Activated naive CD4-positive, alpha-beta T cell treated with anti-CD3 and anti-CD28 coated beads, Interleukin-2, amount 50 U/mL, for 24 hours (primary cell): ENCODE data around the gene ATG4C.
"Not testable (repeated sequence)": the region's sequence is repeated elsewhere in the genome, so short reads cannot be mapped to it uniquely, and the experiment has no call there.

ENCODE experiments used
- H3K27ac Mint-ChIP-seq: one replicate; pipeline ENCODE4 v1.8.0; 2021; ENCODE audit warnings: mild to moderate bottlenecking, mixed read lengths
- H3K27me3 Mint-ChIP-seq: one replicate; pipeline ENCODE4 v1.8.0; 2021; ENCODE audit warnings: mixed read lengths
- H3K36me3 Mint-ChIP-seq: one replicate; pipeline ENCODE4 v1.8.0; 2021; ENCODE audit warnings: mixed read lengths
- H3K4me1 Mint-ChIP-seq: one replicate; pipeline ENCODE4 v1.8.0; 2021; ENCODE audit warnings: mixed read lengths
- H3K4me3 Mint-ChIP-seq: one replicate; pipeline ENCODE4 v1.8.0; 2021; ENCODE audit warnings: mild to moderate bottlenecking, mixed read lengths
- H3K9me3 Mint-ChIP-seq: one replicate; pipeline ENCODE4 v1.8.0; 2021; ENCODE audit warnings: mixed read lengths

The ATG4C gene

GRCh38 chr1:62800825-62801306, 16.9 kb downstream of the ATG4C start:
- Mint-ChIP-seq H3K36me3 (peaks cover 16% of the 10 kb centered on the region), H3K27me3 (no peaks in the 10 kb centered on the region), H3K4me1 (peaks cover 19% of the 10 kb centered on the region), H3K27ac (no peak overlapping the region), H3K4me3 (no peak overlapping the region), H3K9me3 (no peaks in the 10 kb centered on the region)

DNA sequence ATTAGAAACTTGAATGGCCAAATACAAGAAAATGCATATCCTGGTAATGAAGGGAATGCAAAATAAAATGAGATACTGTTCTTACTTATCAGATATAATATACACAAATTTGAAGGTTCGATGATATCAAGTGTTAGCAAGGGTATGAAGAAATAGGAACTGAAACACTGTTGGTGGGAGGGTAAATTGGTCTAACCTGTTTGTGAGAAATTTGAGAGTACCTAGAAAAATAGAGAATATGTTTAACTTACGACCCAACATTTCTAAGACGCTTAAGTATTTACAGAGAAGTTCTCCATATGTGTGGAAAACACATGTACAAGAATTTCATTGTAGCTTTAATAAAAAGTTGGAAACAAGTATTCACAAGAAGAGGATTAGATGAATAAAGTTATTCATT, 25.9 kb downstream of the ATG4C start:
- Mint-ChIP-seq H3K27ac (no peak overlapping the region), H3K27me3 (no peaks in the 10 kb centered on the region), H3K4me3 (no peak overlapping the region), H3K4me1 (no peaks in the 10 kb centered on the region), H3K36me3 (peaks cover 42% of the 10 kb centered on the region), H3K9me3 (peaks cover 5% of the 10 kb centered on the region)

DNA sequence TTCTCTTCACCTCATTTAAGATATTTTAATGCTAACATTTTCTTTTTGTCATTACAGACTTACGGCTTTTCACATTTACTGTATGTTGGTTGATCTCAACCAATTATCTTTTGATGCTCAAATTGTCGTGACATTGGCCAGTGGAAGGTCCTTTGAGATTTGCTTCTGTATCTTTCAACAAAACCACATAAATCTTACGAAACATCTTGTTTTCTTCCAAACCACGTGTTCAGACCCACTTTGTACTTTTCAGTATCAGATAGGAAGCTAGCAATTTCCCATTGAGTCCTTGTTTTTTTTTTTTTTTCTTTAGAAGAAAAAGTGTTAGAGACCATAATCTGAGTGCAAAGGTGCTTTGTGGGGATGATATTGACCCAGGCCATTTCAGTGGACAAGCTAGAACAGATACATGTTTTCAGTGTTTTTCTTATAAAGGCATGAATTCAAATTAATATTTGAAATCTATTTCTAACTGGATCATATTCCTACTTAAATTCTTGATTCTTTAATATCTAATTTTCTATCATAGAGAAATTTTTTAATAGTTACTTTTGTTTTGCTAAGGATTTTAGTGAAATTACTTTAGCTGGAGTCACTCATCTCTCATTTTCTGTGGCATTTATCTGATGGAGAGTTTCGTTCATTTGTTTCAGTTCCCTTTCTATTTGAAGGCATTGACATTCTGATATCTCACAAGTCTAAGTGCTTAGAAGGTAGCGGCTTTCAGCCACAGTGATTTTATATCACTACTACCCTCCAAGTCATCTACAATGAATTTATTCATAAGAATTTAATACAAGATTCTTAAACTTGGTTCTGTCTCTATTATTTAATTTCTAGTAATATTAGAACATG, 26.7 kb downstream of the ATG4C start:
- H3K27ac Mint-ChIP-seq: no peak overlapping the region
- peaks cover 5% of the 10 kb centered on the region for H3K9me3 Mint-ChIP-seq

DNA sequence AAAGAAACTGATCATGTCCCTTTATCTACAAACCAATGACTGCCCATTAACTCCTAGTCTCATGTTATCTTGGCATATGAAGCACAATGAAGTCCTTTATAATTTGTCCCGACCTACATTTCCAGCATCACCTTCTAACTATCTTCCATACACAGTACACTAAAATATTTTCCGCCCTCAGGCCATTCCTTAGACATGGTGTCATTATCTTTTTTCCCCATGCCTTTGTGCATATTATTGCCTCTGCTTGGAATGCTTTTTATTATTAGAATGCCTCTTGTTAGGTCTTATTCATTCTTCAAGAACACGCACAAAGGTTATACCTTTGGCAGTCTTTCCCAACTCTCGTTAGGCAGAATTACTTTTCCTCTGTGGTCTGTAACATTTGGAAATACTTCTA, 39.6 kb downstream of the ATG4C start:
- Mint-ChIP-seq H3K9me3 (no peaks in the 10 kb centered on the region), H3K27me3 (no peaks in the 10 kb centered on the region), H3K4me3 (no peak overlapping the region), H3K36me3 (peaks cover 21% of the 10 kb centered on the region), H3K4me1 (no peaks in the 10 kb centered on the region), H3K27ac (no peak overlapping the region)

More for the DNA sequence above, 26.7 kb downstream of the ATG4C start:
- H3K36me3 Mint-ChIP-seq: peaks cover 44% of the 10 kb centered on the region
- H3K4me1 Mint-ChIP-seq: no peaks in the 10 kb centered on the region
- H3K27me3 Mint-ChIP-seq: no peaks in the 10 kb centered on the region
- H3K4me3 Mint-ChIP-seq: no peak overlapping the region

GRCh38 chr1:62826901-62827300, 43.0 kb downstream of the ATG4C start:
- Mint-ChIP-seq H3K36me3 (peaks cover 16% of the 10 kb centered on the region), H3K4me3 (no peak overlapping the region)

DNA sequence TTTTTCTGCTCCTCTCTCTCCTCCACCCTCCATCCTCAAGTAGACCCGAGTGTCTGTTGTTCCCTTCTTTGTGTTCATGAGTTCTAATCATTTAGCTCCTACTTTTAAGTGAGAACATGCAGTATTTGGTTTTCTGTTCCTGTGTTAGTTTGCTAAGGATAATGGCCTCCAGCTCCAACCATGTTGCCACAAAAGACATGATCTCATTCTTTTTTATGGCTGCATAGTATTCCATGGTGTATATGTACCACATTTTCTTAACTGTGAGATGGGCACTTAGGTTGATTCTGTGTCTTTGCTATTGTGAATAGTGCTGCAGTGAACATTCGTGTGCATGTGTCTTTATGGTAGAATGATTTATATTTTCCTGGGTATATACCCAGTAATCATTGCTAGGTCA, 43.9 kb downstream of the ATG4C start:
- not testable (repeated sequence) for H3K27ac Mint-ChIP-seq, H3K4me1 Mint-ChIP-seq, H3K4me3 Mint-ChIP-seq, H3K27me3 Mint-ChIP-seq, H3K9me3 Mint-ChIP-seq
- peaks cover 16% of the 10 kb centered on the region for H3K36me3 Mint-ChIP-seq

More at GRCh38 chr1:62826901-62827300, 43.0 kb downstream of the ATG4C start:
- H3K27me3 Mint-ChIP-seq: no peaks in the 10 kb centered on the region
- H3K9me3 Mint-ChIP-seq: no peaks in the 10 kb centered on the region
- no peak overlapping the region for H3K27ac Mint-ChIP-seq
- no peaks in the 10 kb centered on the region for H3K4me1 Mint-ChIP-seq

GRCh38 chr1:62832276-62832675, 48.3 kb downstream of the ATG4C start:
- no peak overlapping the region for H3K4me3 Mint-ChIP-seq
- H3K27ac Mint-ChIP-seq: no peak overlapping the region
- no peaks in the 10 kb centered on the region for H3K4me1 Mint-ChIP-seq
- no peaks in the 10 kb centered on the region for H3K9me3 Mint-ChIP-seq
- H3K27me3 Mint-ChIP-seq: no peaks in the 10 kb centered on the region
- H3K36me3 Mint-ChIP-seq: peaks cover 6% of the 10 kb centered on the region

DNA sequence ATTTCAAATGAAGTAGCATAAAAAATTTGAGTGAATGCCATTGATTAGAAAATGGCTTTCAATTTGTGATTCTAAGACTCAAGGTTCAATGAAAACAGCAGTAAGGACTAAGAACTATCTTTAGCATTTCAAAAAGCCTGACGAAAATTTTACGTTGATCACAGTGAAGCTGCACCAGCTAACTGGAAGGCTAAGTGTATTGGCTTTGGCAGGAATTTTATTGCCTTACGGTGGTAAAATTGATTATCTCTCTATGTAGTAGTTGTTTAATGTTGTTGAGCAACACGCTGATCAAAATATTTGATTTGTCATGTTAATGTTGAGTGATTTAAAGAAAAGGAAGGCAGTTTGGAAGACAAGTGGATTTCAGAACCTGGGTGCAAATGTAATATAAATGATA, 49.6 kb downstream of the ATG4C start:
- Mint-ChIP-seq H3K27me3 (no peaks in the 10 kb centered on the region), H3K4me1 (no peaks in the 10 kb centered on the region), H3K27ac (no peak overlapping the region), H3K9me3 (no peaks in the 10 kb centered on the region), H3K4me3 (no peak overlapping the region), H3K36me3 (peaks cover 3% of the 10 kb centered on the region)

GRCh38 chr1:62834400-62834961, 50.5 kb downstream of the ATG4C start:
- Mint-ChIP-seq H3K4me1 (no peaks in the 10 kb centered on the region), H3K27ac (no peak overlapping the region), H3K9me3 (no peaks in the 10 kb centered on the region), H3K36me3 (peaks cover 3% of the 10 kb centered on the region), H3K4me3 (no peak overlapping the region), H3K27me3 (no peaks in the 10 kb centered on the region)

DNA sequence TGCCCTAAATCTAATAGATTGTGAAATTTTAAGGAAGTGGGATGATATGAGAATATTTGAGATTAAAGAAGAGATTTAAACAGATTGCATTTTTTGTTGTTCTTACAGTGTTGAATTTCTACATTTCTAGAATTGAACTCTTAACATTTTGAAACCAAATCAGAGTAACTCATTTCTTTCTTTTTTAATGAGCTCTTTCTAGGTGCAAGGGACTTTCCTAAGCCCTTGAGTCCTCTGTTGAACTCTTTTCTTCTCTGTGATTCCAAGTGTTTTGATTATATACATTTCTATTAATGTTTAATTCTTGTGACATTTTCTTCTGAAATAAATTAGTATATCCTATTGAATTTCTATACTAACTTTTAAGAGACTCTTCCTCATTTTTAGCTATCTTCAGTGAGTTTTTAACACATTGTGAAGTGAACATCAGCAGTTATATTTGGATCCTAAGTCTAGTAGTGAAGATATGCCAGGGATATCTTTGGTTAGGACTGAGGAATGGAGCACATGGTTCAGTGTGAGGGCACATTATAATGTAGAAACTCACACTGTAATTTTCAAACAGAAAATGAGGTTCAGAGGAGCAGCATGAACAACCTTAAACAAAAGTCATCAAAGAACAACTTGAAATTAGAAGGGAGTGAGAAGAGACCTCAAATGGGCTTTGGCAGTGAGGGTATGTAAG, 53.1 kb downstream of the ATG4C start:
- peaks cover 3% of the 10 kb centered on the region for H3K36me3 Mint-ChIP-seq
- H3K27me3 Mint-ChIP-seq: no peaks in the 10 kb centered on the region
- no peaks in the 10 kb centered on the region for H3K4me1 Mint-ChIP-seq
- no peak overlapping the region for H3K27ac Mint-ChIP-seq
- H3K4me3 Mint-ChIP-seq: no peak overlapping the region
- H3K9me3 Mint-ChIP-seq: no peaks in the 10 kb centered on the region

DNA sequence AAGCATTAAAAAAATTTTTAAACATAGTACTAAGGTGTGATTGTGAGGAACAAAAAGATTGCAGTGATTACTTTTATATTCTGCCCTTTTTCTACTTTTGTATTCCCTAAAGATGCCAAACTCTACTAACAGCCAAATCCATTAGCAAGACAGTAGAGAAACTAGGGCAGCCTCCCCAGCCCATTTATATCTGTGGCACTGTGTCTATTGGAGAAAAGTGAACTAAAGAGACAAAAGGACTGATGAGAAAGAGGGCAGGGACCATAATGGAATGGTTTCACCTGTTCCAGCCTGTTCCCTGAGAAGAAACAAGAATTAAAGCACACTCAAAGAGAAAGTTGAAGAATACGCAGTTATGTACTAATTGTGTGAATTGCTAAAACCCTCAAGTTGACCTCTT, 56.6 kb downstream of the ATG4C start:
- no peaks in the 10 kb centered on the region for H3K4me1 Mint-ChIP-seq
- no peak overlapping the region for H3K27ac Mint-ChIP-seq
- no peaks in the 10 kb centered on the region for H3K27me3 Mint-ChIP-seq
- H3K36me3 Mint-ChIP-seq: peaks cover 3% of the 10 kb centered on the region
- no peaks in the 10 kb centered on the region for H3K9me3 Mint-ChIP-seq
- H3K4me3 Mint-ChIP-seq: no peak overlapping the region

- Mint-ChIP-seq H3K27me3 (no peaks in the 10 kb centered on the region), H3K9me3 (no peaks in the 10 kb centered on the region), H3K4me1 (no peaks in the 10 kb centered on the region), H3K4me3 (no peak overlapping the region), H3K36me3 (peaks cover 3% of the 10 kb centered on the region), H3K27ac (no peak overlapping the region)
These were observed 57.7 kb downstream of the ATG4C start for GRCh38 chr1:62841587-62842169.

- Mint-ChIP-seq H3K36me3 (peaks cover 1% of the 10 kb centered on the region), H3K27ac (no peak overlapping the region), H3K27me3 (no peaks in the 10 kb centered on the region), H3K4me1 (no peaks in the 10 kb centered on the region), H3K9me3 (no peaks in the 10 kb centered on the region), H3K4me3 (no peak overlapping the region)
These were observed 60.1 kb downstream of the ATG4C start for GRCh38 chr1:62844030-62844429.

DNA sequence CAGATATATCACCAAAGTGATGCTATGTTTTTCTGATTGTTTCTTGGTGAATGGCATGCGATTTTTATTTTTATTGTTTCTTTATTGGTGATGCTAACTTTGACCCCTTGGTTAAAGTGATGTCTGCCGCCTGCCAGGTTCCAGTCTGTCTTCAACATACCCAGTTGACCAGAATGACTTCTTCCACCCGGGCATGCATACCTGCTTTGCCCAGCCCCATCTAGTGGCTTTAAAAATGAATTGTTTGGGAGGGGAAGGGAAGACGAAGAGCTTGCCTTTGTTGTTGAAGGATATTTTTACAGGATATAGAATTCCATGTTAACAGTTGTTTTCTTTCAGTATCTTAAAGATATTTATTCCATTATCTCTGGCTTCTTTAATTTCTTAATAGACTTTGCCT, 65.1 kb downstream of the ATG4C start:
- Mint-ChIP-seq H3K9me3 (no peaks in the 10 kb centered on the region), H3K36me3 (peaks cover 8% of the 10 kb centered on the region), H3K4me3 (no peak overlapping the region), H3K27ac (no peak overlapping the region), H3K27me3 (no peaks in the 10 kb centered on the region), H3K4me1 (no peaks in the 10 kb centered on the region)

DNA sequence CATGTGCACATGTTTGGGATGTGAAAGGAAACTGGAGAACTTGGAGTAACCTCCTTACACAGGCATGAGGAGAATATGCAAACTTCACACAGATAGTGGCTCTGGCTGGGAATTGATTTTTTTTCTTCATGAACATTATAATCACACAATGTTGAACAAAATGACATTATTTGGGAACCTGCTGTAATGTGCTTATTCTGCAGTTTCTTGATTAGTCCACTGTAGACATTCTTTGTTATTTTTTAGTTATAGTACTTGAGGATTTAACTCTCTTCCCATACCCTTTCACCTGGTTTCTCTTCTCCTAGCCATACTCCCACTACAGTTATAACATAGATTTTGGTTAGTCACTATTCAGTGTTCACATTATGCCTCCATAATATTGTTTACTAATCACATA, 68.3 kb downstream of the ATG4C start:
- no peak overlapping the region for H3K27ac Mint-ChIP-seq
- no peaks in the 10 kb centered on the region for H3K9me3 Mint-ChIP-seq
- H3K36me3 Mint-ChIP-seq: peaks cover 8% of the 10 kb centered on the region
- H3K27me3 Mint-ChIP-seq: no peaks in the 10 kb centered on the region
- no peaks in the 10 kb centered on the region for H3K4me1 Mint-ChIP-seq
- H3K4me3 Mint-ChIP-seq: no peak overlapping the region

DNA sequence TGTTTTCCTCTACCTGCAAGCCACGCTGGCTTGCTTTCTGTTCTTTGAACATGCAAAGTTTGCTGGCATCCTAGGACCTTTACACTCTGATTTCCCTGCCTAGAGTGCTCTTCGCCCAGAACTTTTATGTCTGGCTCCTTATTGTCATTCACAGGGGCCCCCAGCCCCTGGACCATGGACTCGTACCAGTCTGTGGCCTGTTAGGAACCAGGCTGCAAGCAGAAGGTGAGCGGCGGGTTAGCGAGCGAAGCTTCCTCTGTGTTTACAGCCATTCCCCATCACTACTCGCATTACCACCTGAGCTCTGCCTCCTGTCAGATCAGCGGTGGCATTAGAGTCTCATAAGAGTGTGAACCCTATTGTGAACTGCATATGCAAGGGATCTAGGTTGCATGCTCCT, 73.0 kb downstream of the ATG4C start:
- no peaks in the 10 kb centered on the region for H3K27me3 Mint-ChIP-seq
- peaks cover 6% of the 10 kb centered on the region for H3K36me3 Mint-ChIP-seq
- H3K9me3 Mint-ChIP-seq: no peaks in the 10 kb centered on the region
- H3K4me3 Mint-ChIP-seq: no peak overlapping the region
- H3K27ac Mint-ChIP-seq: no peak overlapping the region
- no peaks in the 10 kb centered on the region for H3K4me1 Mint-ChIP-seq
